HUES64 (cell line): ENCODE measurements around the gene APBA2.

Experiments used
- H3K27ac ChIP-seq: 2 replicates; pipeline ENCODE4 v1.7.0; 2013; ENCODE audit warnings: low read depth, low read length, inconsistent platforms
- H3K27me3 ChIP-seq: 2 replicates; pipeline ENCODE4 v1.6.1; 2013; ENCODE audit warnings: mild to moderate bottlenecking, low read length; ENCODE audit not compliant: insufficient read depth
- H3K36me3 ChIP-seq: 2 replicates; pipeline ENCODE4 v1.6.1; 2013; ENCODE audit warnings: mild to moderate bottlenecking, low read length; ENCODE audit not compliant: insufficient read depth
- H3K4me1 ChIP-seq: 2 replicates; pipeline ENCODE4 v1.6.1; 2013; ENCODE audit warnings: mild to moderate bottlenecking, low read length, moderate library complexity; ENCODE audit not compliant: insufficient read depth
- H3K4me3 ChIP-seq: 2 replicates; pipeline ENCODE4 v1.5.1; 2013; ENCODE audit warnings: mild to moderate bottlenecking, low read length, moderate library complexity
- H3K9ac ChIP-seq: 2 replicates; pipeline ENCODE4 v1.6.1; 2013; ENCODE audit warnings: mild to moderate bottlenecking, low read depth, low read length
- H3K9me3 ChIP-seq: 2 replicates; pipeline ENCODE4 v1.6.1; 2013; ENCODE audit warnings: low read depth, low read length; ENCODE audit not compliant: insufficient read depth
- WGBS: fragments of 150-250, 120-280 bp; methylation state at CpG from one replicate; pipeline ENCODE4 v1.1.7; 2013; ENCODE audit warnings: missing lambda C conversion rate; 5-methylcytosine and 5-hydroxymethylcytosine counted together

The APBA2 gene

GRCh38 chr15:29056839-29057450, 171.2 kb downstream of the APBA2 start:
- Histone ChIP-seq H3K9ac (peak overlapping the region; percentile 12; the same call in 1 of the 2 replicates), H3K9me3 (peaks cover 4% of the 10 kb centered on the region; the same call in 1 of the 2 replicates), H3K27ac (peak overlapping the region; percentile 57), H3K4me1 (peaks cover 13% of the 10 kb centered on the region), H3K4me3 (no peak overlapping the region; the same call in 1 of the 2 replicates), H3K36me3 (no peaks in the 10 kb centered on the region), H3K27me3 (no peaks in the 10 kb centered on the region)
- WGBS: 39% methylated on average over 4 of the region's 4 CpGs

GRCh38 chr15:29057856-29058255, 172.1 kb downstream of the APBA2 start:
- no peak overlapping the region for H3K27ac ChIP-seq
- no peaks in the 10 kb centered on the region for H3K27me3 ChIP-seq
- H3K4me3 ChIP-seq: no peak overlapping the region
- H3K36me3 ChIP-seq: no peaks in the 10 kb centered on the region
- peaks cover 13% of the 10 kb centered on the region for H3K4me1 ChIP-seq
- H3K9ac ChIP-seq: no peak overlapping the region
- H3K9me3 ChIP-seq: peaks cover 4% of the 10 kb centered on the region; the same call in 1 of the 2 replicates
- 95% methylated on average over 7 of the region's 8 CpGs for WGBS

- Histone ChIP-seq H3K36me3 (no peaks in the 10 kb centered on the region), H3K27me3 (no peaks in the 10 kb centered on the region), H3K9me3 (peaks cover 4% of the 10 kb centered on the region; the same call in 1 of the 2 replicates), H3K4me3 (no peak overlapping the region), H3K9ac (no peak overlapping the region), H3K4me1 (peaks cover 13% of the 10 kb centered on the region), H3K27ac (no peak overlapping the region)
- WGBS: 93% methylated on average over 6 of the region's 6 CpGs
Measured at GRCh38 chr15:29058903-29059539, 173.2 kb downstream of the APBA2 start.

GRCh38 chr15:29059871-29060640, 174.3 kb downstream of the APBA2 start:
- no peaks in the 10 kb centered on the region for H3K36me3 ChIP-seq
- H3K9me3 ChIP-seq: peaks cover 4% of the 10 kb centered on the region; the same call in 1 of the 2 replicates
- 95% methylated on average over 16 of the region's 16 CpGs for WGBS
- no peak overlapping the region for H3K9ac ChIP-seq
- no peak overlapping the region for H3K4me3 ChIP-seq
- peaks cover 13% of the 10 kb centered on the region for H3K4me1 ChIP-seq
- no peak overlapping the region for H3K27ac ChIP-seq
- no peaks in the 10 kb centered on the region for H3K27me3 ChIP-seq

GRCh38 chr15:29061746-29062145, 176.0 kb downstream of the APBA2 start:
- Histone ChIP-seq H3K4me3 (no peak overlapping the region), H3K4me1 (peaks cover 11% of the 10 kb centered on the region), H3K9ac (no peak overlapping the region), H3K9me3 (peaks cover 4% of the 10 kb centered on the region; the same call in 1 of the 2 replicates), H3K36me3 (no peaks in the 10 kb centered on the region), H3K27me3 (no peaks in the 10 kb centered on the region), H3K27ac (no peak overlapping the region)
- 93% methylated on average over 6 of the region's 6 CpGs for WGBS

- Histone ChIP-seq H3K27me3 (no peaks in the 10 kb centered on the region), H3K27ac (no peak overlapping the region), H3K9me3 (peaks cover 4% of the 10 kb centered on the region; the same call in 1 of the 2 replicates), H3K9ac (no peak overlapping the region), H3K36me3 (no peaks in the 10 kb centered on the region), H3K4me3 (no peak overlapping the region), H3K4me1 (peaks cover 7% of the 10 kb centered on the region)
- 77% methylated on average over 10 of the region's 10 CpGs for WGBS
Measured at GRCh38 chr15:29062179-29062591, 176.4 kb downstream of the APBA2 start.

GRCh38 chr15:29062626-29063025, 176.9 kb downstream of the APBA2 start:
- H3K27me3 ChIP-seq: no peaks in the 10 kb centered on the region
- H3K9ac ChIP-seq: no peak overlapping the region
- peaks cover 3% of the 10 kb centered on the region for H3K4me1 ChIP-seq
- H3K27ac ChIP-seq: no peak overlapping the region
- WGBS: 84% methylated on average over 7 of the region's 7 CpGs
- no peak overlapping the region for H3K4me3 ChIP-seq
- H3K36me3 ChIP-seq: no peaks in the 10 kb centered on the region
- peaks cover 4% of the 10 kb centered on the region; the same call in 1 of the 2 replicates for H3K9me3 ChIP-seq

- peaks cover 4% of the 10 kb centered on the region; the same call in 1 of the 2 replicates for H3K9me3 ChIP-seq
- H3K36me3 ChIP-seq: no peaks in the 10 kb centered on the region
- no peak overlapping the region for H3K4me3 ChIP-seq
- no peaks in the 10 kb centered on the region for H3K27me3 ChIP-seq
- no peaks in the 10 kb centered on the region; the same call in 1 of the 2 replicates for H3K4me1 ChIP-seq
- no peak overlapping the region for H3K9ac ChIP-seq
- H3K27ac ChIP-seq: no peak overlapping the region
- WGBS: 91% methylated on average over 5 of the region's 5 CpGs
Measured at GRCh38 chr15:29063646-29064045, 177.9 kb downstream of the APBA2 start.

- Histone ChIP-seq H3K27ac (no peak overlapping the region), H3K9me3 (peaks cover 4% of the 10 kb centered on the region; the same call in 1 of the 2 replicates), H3K4me3 (no peak overlapping the region), H3K36me3 (no peaks in the 10 kb centered on the region), H3K4me1 (no peaks in the 10 kb centered on the region; the same call in 1 of the 2 replicates), H3K27me3 (no peaks in the 10 kb centered on the region), H3K9ac (no peak overlapping the region)
- 78% methylated on average over 8 of the region's 8 CpGs for WGBS
Measured at GRCh38 chr15:29064290-29064689, 178.5 kb downstream of the APBA2 start.

- Histone ChIP-seq H3K4me1 (no peaks in the 10 kb centered on the region; the same call in 1 of the 2 replicates), H3K27me3 (no peaks in the 10 kb centered on the region), H3K36me3 (no peaks in the 10 kb centered on the region), H3K9ac (no peak overlapping the region), H3K9me3 (peaks cover 4% of the 10 kb centered on the region; the same call in 1 of the 2 replicates), H3K27ac (no peak overlapping the region), H3K4me3 (no peak overlapping the region)
- 93% methylated on average over 8 of the region's 8 CpGs for WGBS
Measured at GRCh38 chr15:29064731-29065130, 179.0 kb downstream of the APBA2 start.

GRCh38 chr15:29065571-29065970, 179.8 kb downstream of the APBA2 start:
- H3K9me3 ChIP-seq: peaks cover 4% of the 10 kb centered on the region; the same call in 1 of the 2 replicates
- no peaks in the 10 kb centered on the region; the same call in 1 of the 2 replicates for H3K4me1 ChIP-seq
- H3K9ac ChIP-seq: no peak overlapping the region
- no peaks in the 10 kb centered on the region for H3K27me3 ChIP-seq
- no peak overlapping the region for H3K4me3 ChIP-seq
- no peak overlapping the region for H3K27ac ChIP-seq
- H3K36me3 ChIP-seq: no peaks in the 10 kb centered on the region
- WGBS: 95% methylated on average over 5 of the region's 5 CpGs
